Hematopoietic multipotent progenitor cell treated with erythropoietin and hydrocortisone succinate and interleukin-3 and kit ligand, for 4 days (in vitro differentiated cells): ENCODE data around the gene CADM1.

Experiments used
- DNase-seq: peaks from one replicate; pipeline ENCODE4 v3.0.0-alpha.2; 2015

Gene CADM1

GRCh38 chr11:115226556-115226955 lies 277.7 kb downstream of the CADM1 start:
- no peak for DNase-seq

- DNase-seq = no peak
Observed at GRCh38 chr11:115224551-115224950, 279.7 kb downstream of the CADM1 start.

GRCh38 chr11:115222863-115223530 lies 281.2 kb downstream of the CADM1 start:
- no peak for DNase-seq

GRCh38 chr11:115222218-115222862 lies 281.9 kb downstream of the CADM1 start:
- DNase-seq = no peak

GRCh38 chr11:115221461-115222069 lies 282.6 kb downstream of the CADM1 start:
- no peak for DNase-seq

- DNase-seq = no peak
Observed at GRCh38 chr11:115220911-115221310, 283.3 kb downstream of the CADM1 start.

GRCh38 chr11:115220423-115220822 lies 283.8 kb downstream of the CADM1 start:
- DNase-seq = no peak

GRCh38 chr11:115219376-115219775 lies 284.8 kb downstream of the CADM1 start:
- DNase-seq = no peak

- DNase-seq = no peak
Observed at GRCh38 chr11:115217726-115218311, 286.4 kb downstream of the CADM1 start.

GRCh38 chr11:115215694-115216617 lies 288.3 kb downstream of the CADM1 start:
- DNase-seq = peak; percentile 11

- no peak for DNase-seq
Observed at GRCh38 chr11:115214644-115215234, 289.5 kb downstream of the CADM1 start.

- no peak for DNase-seq
Observed at GRCh38 chr11:115213007-115213406, 291.2 kb downstream of the CADM1 start.

GRCh38 chr11:115208808-115209259 lies 295.4 kb downstream of the CADM1 start:
- no peak for DNase-seq

GRCh38 chr11:115207916-115208315 lies 296.3 kb downstream of the CADM1 start:
- no peak for DNase-seq

- no peak for DNase-seq
Observed at GRCh38 chr11:115207166-115207591, 297.0 kb downstream of the CADM1 start.

- no peak for DNase-seq
Observed at GRCh38 chr11:115206365-115207022, 297.7 kb downstream of the CADM1 start.

- DNase-seq = no peak
Observed at GRCh38 chr11:115202900-115203552, 301.2 kb downstream of the CADM1 start.

GRCh38 chr11:115202074-115202473 lies 302.1 kb downstream of the CADM1 start:
- no peak for DNase-seq

- DNase-seq = no peak
Observed at GRCh38 chr11:115201111-115201792, 303.0 kb downstream of the CADM1 start.

- no peak for DNase-seq
Observed at GRCh38 chr11:115199481-115200069, 304.6 kb downstream of the CADM1 start.
